ENCODE measurements around the gene ATXN7L1. TPM values are rescaled to one million over a fixed set of nuclear protein-coding genes. Genes with fewer than 3 reads are reported as not detected.
A peak's percentile ranks its signal among the peaks of the same experiment; 100 is the strongest.
"Not testable (repeated sequence)": the region's sequence is repeated elsewhere in the genome, so short reads cannot be mapped to it uniquely, and the experiment has no call there.

The ATXN7L1 gene
- total RNA-seq, 1 donor, result 17.3 TPM

DNA sequence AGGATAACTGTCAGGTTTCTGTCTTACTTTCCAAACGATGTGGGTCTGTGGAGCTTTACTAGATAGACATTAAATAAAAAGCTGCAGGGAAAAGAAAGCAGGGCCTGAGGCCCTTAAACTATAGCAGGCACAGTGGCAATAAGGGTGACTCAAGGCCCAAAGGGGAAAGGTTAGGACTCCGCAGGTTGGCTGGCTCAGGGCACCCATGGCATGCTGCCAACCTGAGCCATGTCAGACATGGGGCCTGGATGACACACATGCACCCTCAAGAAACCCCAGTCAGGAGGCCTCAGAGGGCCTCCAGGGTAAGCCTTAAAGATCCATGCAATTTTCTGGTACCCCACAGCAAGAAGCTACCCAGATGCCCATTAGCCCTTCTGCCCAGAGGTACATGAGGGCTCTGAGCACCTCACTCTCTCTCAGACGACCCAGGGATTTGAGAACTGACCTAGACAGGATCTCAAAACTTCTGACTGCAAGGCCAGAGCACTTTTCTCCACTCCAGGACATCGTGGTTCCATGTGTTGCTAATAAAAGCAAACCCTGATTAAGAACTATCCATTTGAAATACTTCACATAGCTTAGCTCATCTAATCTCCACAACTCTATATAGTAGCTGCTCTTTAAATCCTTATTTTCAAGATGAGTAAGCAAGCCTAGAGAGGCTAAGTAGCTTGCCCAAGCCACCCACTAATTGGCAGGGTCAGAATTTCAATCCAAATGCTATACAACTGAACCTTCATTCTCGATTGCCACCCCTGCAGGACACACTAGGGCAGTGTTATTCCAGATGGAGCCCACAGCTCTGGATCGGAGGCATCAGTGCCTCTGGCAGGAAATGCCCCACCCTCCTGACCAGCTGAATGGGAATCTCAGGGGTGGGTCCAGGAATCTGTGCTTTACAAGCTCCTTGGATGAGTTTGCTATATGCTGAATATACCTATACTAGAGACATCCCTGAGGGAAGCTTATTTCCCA, 162.6 kb downstream of the ATXN7L1 start:
- H3K4me3 ChIP-seq (ENCODE audit: low read depth, low read length), result no peak overlapping the region
- peak; percentile 39 for DNase-seq (ENCODE audit: low read depth)
- TF ChIP-seq, protein P1, sequence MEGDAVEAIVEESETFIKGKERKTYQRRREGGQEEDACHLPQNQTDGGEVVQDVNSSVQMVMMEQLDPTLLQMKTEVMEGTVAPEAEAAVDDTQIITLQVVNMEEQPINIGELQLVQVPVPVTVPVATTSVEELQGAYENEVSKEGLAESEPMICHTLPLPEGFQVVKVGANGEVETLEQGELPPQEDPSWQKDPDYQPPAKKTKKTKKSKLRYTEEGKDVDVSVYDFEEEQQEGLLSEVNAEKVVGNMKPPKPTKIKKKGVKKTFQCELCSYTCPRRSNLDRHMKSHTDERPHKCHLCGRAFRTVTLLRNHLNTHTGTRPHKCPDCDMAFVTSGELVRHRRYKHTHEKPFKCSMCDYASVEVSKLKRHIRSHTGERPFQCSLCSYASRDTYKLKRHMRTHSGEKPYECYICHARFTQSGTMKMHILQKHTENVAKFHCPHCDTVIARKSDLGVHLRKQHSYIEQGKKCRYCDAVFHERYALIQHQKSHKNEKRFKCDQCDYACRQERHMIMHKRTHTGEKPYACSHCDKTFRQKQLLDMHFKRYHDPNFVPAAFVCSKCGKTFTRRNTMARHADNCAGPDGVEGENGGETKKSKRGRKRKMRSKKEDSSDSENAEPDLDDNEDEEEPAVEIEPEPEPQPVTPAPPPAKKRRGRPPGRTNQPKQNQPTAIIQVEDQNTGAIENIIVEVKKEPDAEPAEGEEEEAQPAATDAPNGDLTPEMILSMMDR (IDR thresholded peaks at IDR 0.05; ENCODE audit: insufficient read depth, low read depth, low read length), result no peak

DNA sequence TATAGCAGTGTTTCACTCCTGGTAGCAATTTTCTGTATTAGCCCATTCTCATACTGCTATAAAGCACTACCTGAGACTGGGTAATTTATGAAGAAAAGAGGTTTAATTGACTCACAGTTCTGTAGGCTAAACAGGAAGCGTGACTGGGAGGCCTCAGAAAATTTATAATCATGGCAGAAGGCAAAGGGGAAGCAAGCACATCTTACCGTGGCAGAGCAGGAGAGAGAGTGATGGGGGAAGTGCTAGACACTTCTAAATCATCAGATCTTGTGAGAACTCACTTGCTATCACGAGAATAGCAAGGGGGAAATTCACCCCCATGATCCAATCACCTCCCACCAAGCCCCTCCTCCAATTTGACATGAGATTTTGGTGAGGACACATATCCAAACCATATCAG, 163.5 kb downstream of the ATXN7L1 start:
- H3K4me3 ChIP-seq (ENCODE audit: low read depth, low read length), result no peak overlapping the region
- TF ChIP-seq, protein P1 (IDR thresholded peaks at IDR 0.05; ENCODE audit: insufficient read depth, low read depth, low read length), result no peak
- DNase-seq (ENCODE audit: low read depth), result no peak

DNA sequence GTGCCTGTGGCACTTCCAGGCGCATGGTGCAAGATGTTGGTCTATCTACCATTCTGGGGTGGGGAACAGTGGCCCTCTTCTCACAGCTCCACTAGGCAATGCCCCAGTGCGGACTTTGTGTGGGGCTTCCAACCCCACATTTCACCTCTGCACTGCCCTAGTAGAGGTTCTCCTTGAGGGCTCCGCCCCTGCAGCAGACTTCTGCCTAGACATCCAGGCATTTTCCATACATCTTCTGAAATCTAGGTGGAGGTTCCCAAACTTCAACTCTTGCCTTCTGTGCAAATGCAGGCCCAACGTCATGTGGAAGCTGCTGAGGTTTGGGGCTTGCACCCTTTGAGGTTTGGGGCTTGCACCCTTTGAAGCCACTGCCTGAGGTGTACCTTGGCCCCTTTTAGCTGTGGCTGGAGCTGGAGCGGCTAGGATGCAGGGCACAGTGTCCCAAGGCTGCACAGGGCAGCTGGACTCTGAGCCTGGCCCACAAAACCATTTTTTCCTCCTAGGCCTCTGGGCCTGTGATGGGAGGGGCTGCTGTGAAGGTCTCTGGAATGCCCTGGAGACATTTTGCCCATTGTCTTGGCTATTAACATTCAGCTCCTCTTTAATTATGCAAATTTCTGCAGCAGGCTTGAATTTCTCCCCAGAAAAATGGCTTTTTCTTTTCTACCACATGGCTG, 164.5 kb downstream of the ATXN7L1 start:
- no peak for DNase-seq (ENCODE audit: low read depth)
- no peak overlapping the region for H3K4me3 ChIP-seq (ENCODE audit: low read depth, low read length)
- TF ChIP-seq, protein P1 (IDR thresholded peaks at IDR 0.05; ENCODE audit: insufficient read depth, low read depth, low read length), result no peak

DNA sequence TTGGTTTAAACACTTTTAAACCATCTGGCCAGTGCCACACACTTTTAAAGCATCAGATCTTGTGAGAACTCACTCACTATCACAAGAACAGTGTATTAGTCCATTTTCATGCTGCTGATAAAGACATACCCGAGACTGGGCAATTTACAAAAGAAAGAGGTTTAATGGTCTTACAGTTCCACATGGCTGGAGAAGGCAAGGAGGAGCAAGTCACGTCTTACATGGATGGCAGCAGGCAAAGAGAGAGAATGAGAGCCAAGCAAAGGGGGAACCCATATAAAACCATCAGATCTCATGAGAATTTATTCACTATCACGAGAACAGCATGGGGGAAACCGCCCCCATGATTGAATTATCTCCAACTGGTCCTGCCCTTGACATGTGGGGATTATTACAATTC, 165.7 kb downstream of the ATXN7L1 start:
- DNase-seq (ENCODE audit: low read depth); H3K4me3 ChIP-seq (ENCODE audit: low read depth, low read length): not testable (repeated sequence)

DNA sequence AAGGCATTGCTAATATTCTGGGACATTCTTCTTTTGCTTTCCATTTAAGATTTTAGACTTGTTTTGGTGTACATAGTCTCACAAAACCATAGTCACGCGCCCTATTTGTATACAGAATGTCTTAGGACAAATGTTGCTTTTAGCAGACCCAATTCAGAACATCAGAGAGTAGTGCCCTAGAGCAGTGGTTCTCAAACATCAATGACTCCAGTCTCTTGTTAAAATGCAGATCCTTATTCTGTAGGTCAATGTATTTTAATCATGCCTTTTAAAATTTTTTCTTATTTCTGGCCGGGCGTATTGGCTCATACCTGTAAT, 167.7 kb downstream of the ATXN7L1 start:
- H3K4me3 ChIP-seq (ENCODE audit: low read depth, low read length), result no peak overlapping the region
- TF ChIP-seq, protein P1 (IDR thresholded peaks at IDR 0.05; ENCODE audit: insufficient read depth, low read depth, low read length), result no peak
- DNase-seq (ENCODE audit: low read depth), result no peak

DNA sequence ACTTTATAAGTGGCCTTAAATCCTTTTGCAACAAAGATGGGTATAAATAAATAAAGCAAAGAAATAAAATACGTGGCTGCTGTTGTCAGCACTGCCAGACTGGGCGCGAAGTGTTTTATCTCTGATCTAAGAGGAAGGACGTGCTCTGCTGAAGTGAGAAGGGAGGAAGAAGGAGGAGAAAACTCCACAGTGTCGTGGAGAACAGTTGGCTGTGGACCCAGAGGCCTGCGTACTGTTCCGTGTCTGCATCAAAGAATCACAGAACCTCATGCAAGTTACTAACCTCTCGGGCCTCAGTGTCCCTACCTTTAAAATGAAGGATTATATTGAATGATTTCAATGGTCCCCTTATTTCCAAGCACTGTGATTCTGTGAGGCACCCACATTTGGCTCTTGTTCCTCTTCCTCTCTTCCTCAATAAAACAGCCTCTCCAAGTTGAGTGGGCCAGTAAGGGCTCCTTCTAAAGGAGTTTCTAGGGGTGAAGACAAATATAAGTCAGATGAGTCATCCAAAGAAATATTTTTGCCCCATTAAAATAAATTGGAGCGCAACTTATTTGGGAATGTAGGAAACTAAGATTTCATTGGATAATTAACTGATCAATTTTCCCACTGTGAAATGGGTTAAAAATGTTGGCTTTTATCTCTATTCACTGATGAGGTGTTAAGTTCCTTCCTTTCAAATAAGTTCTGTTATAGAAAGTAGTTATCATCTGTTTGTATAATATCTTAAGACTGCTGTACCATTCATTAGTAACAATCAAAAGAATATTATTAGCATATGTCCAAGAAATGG, 168.2 kb downstream of the ATXN7L1 start:
- no peak overlapping the region for H3K4me3 ChIP-seq (ENCODE audit: low read depth, low read length)
- peak; percentile 9 for DNase-seq (ENCODE audit: low read depth)
- TF ChIP-seq, protein P1 (IDR thresholded peaks at IDR 0.05; ENCODE audit: insufficient read depth, low read depth, low read length), result no peak

DNA sequence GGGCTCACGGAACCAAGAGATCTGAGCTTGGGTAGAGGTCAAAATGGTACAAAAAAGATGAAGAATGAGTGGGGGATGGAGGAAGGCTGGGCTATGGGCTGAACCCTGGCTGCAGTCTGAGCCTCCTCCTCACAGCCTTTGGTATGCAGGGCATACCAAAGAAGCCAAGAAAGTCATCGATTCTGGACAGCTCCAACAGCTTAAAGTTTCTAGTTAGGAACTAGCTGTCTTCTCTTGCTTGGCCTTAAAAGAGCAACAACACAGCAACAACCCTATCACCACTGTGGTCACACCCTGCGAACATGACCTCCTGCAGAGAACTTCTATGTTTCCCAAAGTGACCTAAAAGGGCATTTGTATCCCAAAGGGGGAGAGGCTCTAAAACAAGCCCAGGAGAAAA, 169.0 kb downstream of the ATXN7L1 start:
- H3K4me3 ChIP-seq (ENCODE audit: low read depth, low read length), result no peak overlapping the region
- peak; percentile 7 for DNase-seq (ENCODE audit: low read depth)
- TF ChIP-seq, protein P1 (IDR thresholded peaks at IDR 0.05; ENCODE audit: insufficient read depth, low read depth, low read length), result no peak

All from fibroblast of villous mesenchyme (primary cell).